Adipocyte (in vitro differentiated cells): ENCODE results near the gene EFNA1.

Source experiments
- DNase-seq: peaks from one replicate; pipeline ENCODE4 v3.0.0-alpha.2; 2015; ENCODE audit warnings: low read depth
- H3K27me3 ChIP-seq: replicated peaks from 2 replicates; pipeline ENCODE4 v1.7.0; 2013; ENCODE audit warnings: mild to moderate bottlenecking, low read length, moderate library complexity; ENCODE audit not compliant: control insufficient read depth, insufficient read depth
- H3K36me3 ChIP-seq: 2 replicates; pipeline ENCODE4 v1.7.0; 2013; ENCODE audit warnings: low read length, mild to moderate bottlenecking, moderate library complexity; ENCODE audit not compliant: control insufficient read depth, insufficient read depth, severe bottlenecking
- H3K4me1 ChIP-seq: 2 replicates; pipeline ENCODE4 v1.7.0; 2013; ENCODE audit warnings: mild to moderate bottlenecking, low read length, moderate library complexity; ENCODE audit not compliant: control insufficient read depth, insufficient read depth
- H3K4me3 ChIP-seq: 2 replicates; pipeline ENCODE4 v1.7.0; 2013; ENCODE audit warnings: mild to moderate bottlenecking, low read length, moderate library complexity
- H3K9ac ChIP-seq: 2 replicates; pipeline ENCODE4 v1.7.0; 2013; ENCODE audit warnings: mild to moderate bottlenecking, low read length, moderate library complexity
- H3K9me3 ChIP-seq: 2 replicates; pipeline ENCODE4 v1.7.0; 2013; ENCODE audit warnings: mild to moderate bottlenecking, low read length, moderate library complexity; ENCODE audit not compliant: control insufficient read depth

The EFNA1 gene

DNA sequence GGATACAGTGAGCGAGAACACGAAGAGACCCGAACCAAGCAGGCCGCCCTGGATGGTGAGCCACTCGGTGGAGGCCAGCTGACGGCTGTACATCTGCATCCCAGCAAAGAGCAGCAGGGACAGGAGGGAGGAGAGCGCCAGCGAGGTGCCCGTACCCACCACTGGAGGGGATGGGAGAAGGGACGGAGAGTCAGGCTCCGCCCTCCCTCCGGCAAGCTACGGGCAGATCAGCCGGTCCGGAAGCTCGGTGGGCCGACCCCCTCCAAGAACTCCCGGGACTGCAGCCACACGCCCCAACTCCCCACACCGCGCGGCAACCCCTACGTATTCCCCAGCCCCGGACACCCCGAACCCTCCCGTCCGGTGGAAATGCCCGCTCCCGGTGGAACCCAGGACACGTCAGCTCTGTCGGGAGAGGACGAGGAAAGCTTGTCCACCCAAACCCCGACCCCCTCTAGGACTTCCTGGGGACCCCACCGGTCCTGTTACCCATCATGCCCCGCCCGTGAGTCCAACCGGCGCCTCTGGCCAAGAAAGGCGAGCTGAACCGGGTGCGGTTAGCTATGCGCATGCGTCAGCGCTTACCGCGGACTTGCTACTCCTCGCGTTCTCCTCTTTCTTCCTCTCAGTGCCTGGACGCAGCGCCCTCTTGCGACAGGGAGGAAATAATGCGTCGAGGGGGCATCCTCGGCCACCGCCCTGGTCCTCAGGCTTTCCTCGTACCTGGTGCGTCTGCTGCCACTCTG lies 45.2 kb downstream of the EFNA1 start, which contains the start of gene KRTCAP2:
Gene KRTCAP2, minus strand, starts transcription at position 573 of the 746 bp plus-strand sequence. Its CDS starts 80 bp downstream, at position 493.
- Histone ChIP-seq H3K9ac (peak within 1 kb of the TSS; percentile 96), H3K4me1 (peaks cover 17% of the 10 kb centered on the region), H3K27me3 (no peaks in the 10 kb centered on the region), H3K4me3 (peak within 1 kb of the TSS; percentile 96), H3K36me3 (peaks cover 23% of the 10 kb centered on the region), H3K9me3 (no peaks in the 10 kb centered on the region)
- DNase-seq = peak; percentile 99

- Histone ChIP-seq H3K4me3 (peak within 1 kb of the TSS; percentile 96), H3K4me1 (peaks cover 17% of the 10 kb centered on the region), H3K9me3 (no peaks in the 10 kb centered on the region), H3K27me3 (no peaks in the 10 kb centered on the region), H3K9ac (peak within 1 kb of the TSS; percentile 96), H3K36me3 (peaks cover 20% of the 10 kb centered on the region)
- peak; percentile 78 for DNase-seq
These were observed 46.0 kb downstream of the EFNA1 start, which contains the start of gene TRIM46 for GRCh38 chr1:155173478-155174323. Gene TRIM46, plus strand, starts transcription at chr1:155173849. Its CDS starts 118 bp downstream, at chr1:155173967.

DNA sequence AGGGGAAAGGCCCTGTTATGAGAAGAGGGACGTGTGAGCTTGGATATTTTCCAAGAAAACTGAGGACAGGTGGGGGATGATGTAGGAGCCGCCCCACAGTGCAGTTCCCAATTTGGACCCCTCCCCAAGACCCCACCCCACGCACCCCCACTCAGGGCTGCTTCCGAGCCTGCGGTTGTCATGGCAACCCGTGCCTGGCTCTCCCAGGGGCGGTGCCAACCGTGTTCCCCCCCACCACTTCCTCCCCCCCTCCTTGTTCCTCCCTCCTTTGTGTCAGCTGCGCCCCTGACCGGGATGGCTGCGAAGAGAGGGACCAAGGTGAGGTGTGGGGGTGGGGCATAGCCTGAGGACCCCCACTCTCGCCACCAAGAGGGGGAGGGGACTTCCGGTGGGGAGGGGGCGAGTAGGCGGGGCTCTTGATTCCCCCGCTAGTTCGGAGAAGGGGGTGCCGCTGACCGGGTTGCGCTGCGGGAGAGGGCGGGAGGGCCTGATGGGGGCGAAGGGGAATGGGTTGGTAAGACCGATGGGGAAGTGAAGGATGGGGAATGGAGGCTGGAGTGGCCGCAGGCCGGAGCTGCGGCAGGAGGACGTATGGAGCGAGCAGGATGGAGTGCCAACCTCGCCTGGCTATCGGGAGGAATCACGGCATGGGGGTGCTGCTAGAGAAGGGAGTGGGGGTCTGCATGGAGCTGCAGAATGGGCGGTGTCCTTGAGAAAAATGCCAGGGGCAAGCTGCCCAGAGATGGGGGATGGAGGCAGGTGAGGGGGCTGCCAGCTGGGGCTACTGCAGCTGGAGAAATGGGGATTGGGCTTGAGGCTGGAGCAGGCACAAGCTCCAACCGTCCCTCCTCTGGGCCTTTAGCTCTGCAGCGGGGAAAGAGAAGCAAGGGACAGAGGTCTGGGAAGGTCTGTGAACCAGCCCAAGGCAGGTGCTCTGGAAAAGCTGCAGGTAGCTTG lies 46.9 kb downstream of the EFNA1 start:
- peak overlapping the region; percentile 96 for H3K9ac ChIP-seq
- no peaks in the 10 kb centered on the region for H3K27me3 ChIP-seq
- DNase-seq = peak; percentile 54
- H3K4me1 ChIP-seq = peaks cover 17% of the 10 kb centered on the region
- H3K4me3 ChIP-seq = peak overlapping the region; percentile 96
- H3K9me3 ChIP-seq = no peaks in the 10 kb centered on the region
- H3K36me3 ChIP-seq = peaks cover 11% of the 10 kb centered on the region

GRCh38 chr1:155175281-155175926 lies 47.7 kb downstream of the EFNA1 start:
- H3K4me1 ChIP-seq = peaks cover 17% of the 10 kb centered on the region
- no peaks in the 10 kb centered on the region for H3K27me3 ChIP-seq
- no peaks in the 10 kb centered on the region for H3K9me3 ChIP-seq
- H3K9ac ChIP-seq = no peak overlapping the region
- H3K36me3 ChIP-seq = peaks cover 4% of the 10 kb centered on the region
- no peak for DNase-seq
- H3K4me3 ChIP-seq = no peak overlapping the region

DNA sequence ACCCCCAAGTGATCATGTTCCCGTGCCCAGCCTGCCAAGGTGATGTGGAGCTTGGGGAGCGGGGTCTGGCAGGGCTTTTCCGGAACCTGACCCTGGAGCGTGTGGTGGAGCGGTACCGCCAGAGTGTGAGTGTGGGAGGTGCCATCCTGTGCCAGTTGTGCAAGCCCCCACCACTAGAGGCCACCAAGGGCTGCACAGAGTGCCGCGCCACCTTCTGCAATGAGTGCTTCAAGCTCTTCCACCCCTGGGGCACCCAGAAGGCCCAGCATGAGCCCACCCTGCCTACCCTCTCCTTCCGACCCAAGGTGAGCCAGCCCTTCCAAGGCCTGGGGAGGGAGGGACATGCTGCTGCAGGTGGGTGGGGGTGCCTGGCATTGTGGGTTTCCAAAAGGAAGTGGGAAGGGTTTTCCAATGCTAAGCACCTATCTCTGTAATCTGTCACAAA lies 48.3 kb downstream of the EFNA1 start:
- Histone ChIP-seq H3K4me1 (peaks cover 17% of the 10 kb centered on the region), H3K9ac (no peak overlapping the region), H3K27me3 (no peaks in the 10 kb centered on the region), H3K9me3 (no peaks in the 10 kb centered on the region), H3K36me3 (no peaks in the 10 kb centered on the region), H3K4me3 (no peak overlapping the region)
- DNase-seq = no peak

GRCh38 chr1:155176544-155177071 lies 48.9 kb downstream of the EFNA1 start:
- no peaks in the 10 kb centered on the region for H3K9me3 ChIP-seq
- H3K27me3 ChIP-seq = no peaks in the 10 kb centered on the region
- peaks cover 14% of the 10 kb centered on the region for H3K4me1 ChIP-seq
- H3K36me3 ChIP-seq = no peaks in the 10 kb centered on the region
- no peak overlapping the region for H3K4me3 ChIP-seq
- DNase-seq = peak; percentile 91
- H3K9ac ChIP-seq = no peak overlapping the region

DNA sequence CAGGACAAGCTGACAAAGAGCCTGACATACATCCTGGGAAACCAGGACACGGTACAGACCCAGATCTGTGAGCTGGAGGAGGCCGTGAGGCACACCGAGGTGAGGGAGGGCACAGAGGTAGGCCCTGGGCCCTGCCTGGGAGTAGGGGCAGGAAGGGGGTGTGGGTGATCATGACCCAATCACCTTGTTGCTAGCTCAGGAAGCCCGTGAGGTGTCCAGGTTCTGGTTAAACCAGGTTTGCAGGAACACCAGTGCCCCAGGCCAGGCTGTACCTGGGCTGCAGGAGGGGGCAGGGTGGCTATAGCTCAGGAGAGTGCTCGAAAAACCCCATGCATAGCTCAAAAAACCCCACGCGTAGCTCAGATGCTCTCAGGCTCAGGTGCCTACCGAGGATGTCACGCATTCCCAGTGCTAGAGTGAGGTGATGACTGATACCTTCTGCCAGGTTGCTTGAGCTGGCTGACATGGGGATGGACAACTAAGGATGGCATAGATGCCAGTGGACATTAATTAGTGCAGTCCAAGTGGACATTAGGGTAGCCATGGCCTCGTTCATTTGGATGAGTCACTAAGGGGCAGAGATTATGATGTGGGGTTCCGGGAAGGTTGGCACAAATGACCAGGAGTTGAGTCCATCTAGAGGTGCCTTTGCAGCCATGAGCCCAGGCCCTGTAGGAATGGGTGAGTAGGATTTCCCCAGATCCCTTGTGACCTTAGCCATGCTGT lies 49.7 kb downstream of the EFNA1 start:
- Histone ChIP-seq H3K27me3 (no peaks in the 10 kb centered on the region), H3K9ac (no peak overlapping the region), H3K4me1 (peaks cover 7% of the 10 kb centered on the region), H3K4me3 (no peak overlapping the region), H3K9me3 (no peaks in the 10 kb centered on the region), H3K36me3 (no peaks in the 10 kb centered on the region)
- no peak for DNase-seq

- Histone ChIP-seq H3K4me1 (peaks cover 5% of the 10 kb centered on the region), H3K27me3 (no peaks in the 10 kb centered on the region), H3K9me3 (no peaks in the 10 kb centered on the region), H3K9ac (no peak overlapping the region), H3K36me3 (no peaks in the 10 kb centered on the region), H3K4me3 (no peak overlapping the region)
- no peak for DNase-seq
These were observed 50.2 kb downstream of the EFNA1 start for GRCh38 chr1:155177918-155178281.

DNA sequence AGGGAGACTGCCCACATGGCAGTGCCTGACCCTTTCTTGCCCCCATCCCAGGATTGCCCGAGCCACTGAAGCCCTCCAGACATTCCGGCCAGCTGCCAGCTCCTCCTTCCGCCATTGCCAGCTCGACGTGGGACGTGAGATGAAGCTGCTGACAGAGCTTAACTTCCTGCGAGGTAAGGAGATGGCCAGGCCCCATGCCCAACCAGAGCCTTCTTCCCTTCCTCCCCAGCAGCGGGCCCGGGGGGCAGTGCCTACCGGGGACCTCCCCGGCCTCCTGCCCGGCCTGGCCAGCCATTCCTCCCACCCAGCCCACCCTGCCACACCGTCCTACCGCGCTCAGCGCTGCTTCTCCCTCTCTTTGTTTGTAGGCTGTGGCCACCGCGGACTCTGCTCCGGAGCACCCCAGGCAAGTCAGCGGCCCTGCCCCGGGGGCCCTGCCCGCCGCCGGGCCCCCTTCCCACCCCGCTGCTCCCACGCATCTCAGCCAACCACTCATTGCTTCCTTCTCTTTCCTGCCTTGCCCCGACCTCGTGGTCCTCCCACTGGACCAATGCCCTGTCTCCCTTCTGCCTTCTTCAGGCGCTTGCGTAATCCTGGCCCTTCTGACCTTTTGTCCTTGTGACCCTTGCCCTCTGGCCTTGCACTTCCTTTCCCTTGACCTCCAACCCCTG lies 50.9 kb downstream of the EFNA1 start:
- Histone ChIP-seq H3K27me3 (no peaks in the 10 kb centered on the region), H3K9me3 (no peaks in the 10 kb centered on the region), H3K4me3 (no peak overlapping the region), H3K36me3 (no peaks in the 10 kb centered on the region), H3K9ac (no peak overlapping the region), H3K4me1 (peaks cover 1% of the 10 kb centered on the region)
- DNase-seq = no peak
